Measurements from ENCODE around the gene BCAM.

- TF ChIP-seq EZH2phosphoT487 (IDR thresholded peaks at IDR 0.05; ENCODE audit: insufficient read depth, low read depth) (no peak), EZH2 (IDR thresholded peaks at IDR 0.05; ENCODE audit: insufficient read depth, poor library complexity, severe bottlenecking) (no peak)
Observed at GRCh38 chr19:44839276-44839675, 30.4 kb downstream of the BCAM start.
